ENCODE results near the gene PSMD14.
"Not testable (repeated sequence)": the region's sequence is repeated elsewhere in the genome, so short reads cannot be mapped to it uniquely, and the experiment has no call there.

The PSMD14 gene

GRCh38 chr2:161337247-161337646 is 29.0 kb downstream of the PSMD14 start:
- no peak for DNase-seq (ENCODE audit: low spot score)

- DNase-seq (ENCODE audit: low spot score): not testable (repeated sequence)
Measured at GRCh38 chr2:161339532-161339931, 31.3 kb downstream of the PSMD14 start.

- DNase-seq (ENCODE audit: low spot score): not testable (repeated sequence)
Measured at GRCh38 chr2:161340930-161341413, 32.7 kb downstream of the PSMD14 start.

GRCh38 chr2:161343235-161343634 is 35.0 kb downstream of the PSMD14 start:
- DNase-seq (ENCODE audit: low spot score): no peak

- no peak for DNase-seq (ENCODE audit: low spot score)
Measured at GRCh38 chr2:161344692-161345091, 36.5 kb downstream of the PSMD14 start.

GRCh38 chr2:161351678-161352077 is 43.5 kb downstream of the PSMD14 start:
- no peak for DNase-seq (ENCODE audit: low spot score)

GRCh38 chr2:161352719-161353118 is 44.5 kb downstream of the PSMD14 start:
- DNase-seq (ENCODE audit: low spot score): no peak

- no peak for DNase-seq (ENCODE audit: low spot score)
Measured at GRCh38 chr2:161353543-161353942, 45.3 kb downstream of the PSMD14 start.

- DNase-seq (ENCODE audit: low spot score): no peak
Measured at GRCh38 chr2:161354106-161354505, 45.9 kb downstream of the PSMD14 start.

GRCh38 chr2:161355106-161355505 is 46.9 kb downstream of the PSMD14 start:
- DNase-seq (ENCODE audit: low spot score): no peak

GRCh38 chr2:161355983-161356382 is 47.8 kb downstream of the PSMD14 start:
- DNase-seq (ENCODE audit: low spot score): no peak

GRCh38 chr2:161357097-161357496 is 48.9 kb downstream of the PSMD14 start:
- no peak for DNase-seq (ENCODE audit: low spot score)

GRCh38 chr2:161358838-161359237 is 50.6 kb downstream of the PSMD14 start:
- no peak for DNase-seq (ENCODE audit: low spot score)

- not testable (repeated sequence) for DNase-seq (ENCODE audit: low spot score)
Measured at GRCh38 chr2:161360095-161360654, 52.0 kb downstream of the PSMD14 start.

GRCh38 chr2:161362568-161363166 is 54.4 kb downstream of the PSMD14 start:
- no peak for DNase-seq (ENCODE audit: low spot score)

- DNase-seq (ENCODE audit: low spot score): no peak
Measured at GRCh38 chr2:161367675-161368074, 59.5 kb downstream of the PSMD14 start.

- DNase-seq (ENCODE audit: low spot score): no peak
Measured at GRCh38 chr2:161369311-161369710, 61.1 kb downstream of the PSMD14 start.

GRCh38 chr2:161370981-161371380 is 62.8 kb downstream of the PSMD14 start:
- no peak for DNase-seq (ENCODE audit: low spot score)

- no peak for DNase-seq (ENCODE audit: low spot score)
Measured at GRCh38 chr2:161371869-161372268, 63.6 kb downstream of the PSMD14 start.

GRCh38 chr2:161373942-161374341 is 65.7 kb downstream of the PSMD14 start:
- no peak for DNase-seq (ENCODE audit: low spot score)

GRCh38 chr2:161374446-161374845 is 66.2 kb downstream of the PSMD14 start:
- no peak for DNase-seq (ENCODE audit: low spot score)

- no peak for DNase-seq (ENCODE audit: low spot score)
Measured at GRCh38 chr2:161379740-161380139, 71.5 kb downstream of the PSMD14 start.

GRCh38 chr2:161381546-161381945 is 73.3 kb downstream of the PSMD14 start:
- DNase-seq (ENCODE audit: low spot score): no peak

GRCh38 chr2:161382747-161383146 is 74.5 kb downstream of the PSMD14 start:
- no peak for DNase-seq (ENCODE audit: low spot score)
